MCF 10A (cell line): ENCODE data around the gene C21orf58. TPM values are rescaled to one million over a fixed set of nuclear protein-coding genes. Genes with fewer than 3 reads are reported as not detected.

ENCODE experiments used
- BruUV-seq: library from RNA; stranded (reverse); fragments of 400-500 nt; replicated peaks from 2 replicates; lab custom pipeline; 2021; lab: Mats Ljungman, UMichigan
- CTCF ChIA-PET: fragments of 300-600 bp; sonication (Branson Sonifier 250); formaldehyde crosslinking; extraction: SDS; loops from one replicate; lab custom pipeline; 2021; ENCODE audit warnings: antibody characterized with exemption, inconsistent platforms; lab: Yijun Ruan, JAX
- POLR2A ChIA-PET: fragments of 300-600, 350-650 bp; sonication (Branson Sonifier 250); formaldehyde crosslinking; extraction: SDS; loops from one replicate; lab custom pipeline; 2020; ENCODE audit warnings: antibody characterized with exemption, inconsistent platforms; lab: Yijun Ruan, JAX
- DNase-seq: peaks from one replicate; pipeline ENCODE4 v3.0.0-alpha.2; 2018; ENCODE audit not compliant: unreplicated experiment
- H3K27ac Mint-ChIP-seq: one replicate; pipeline ENCODE4 v1.8.0; 2022; ENCODE audit warnings: mild to moderate bottlenecking, low read depth, mixed read lengths; ENCODE audit not compliant: unreplicated experiment
- H3K27me3 Mint-ChIP-seq: one replicate; pipeline ENCODE4 v1.8.0; 2022; ENCODE audit warnings: mixed read lengths; ENCODE audit not compliant: insufficient read depth, unreplicated experiment
- H3K36me3 Mint-ChIP-seq: one replicate; pipeline ENCODE4 v1.8.0; 2022; ENCODE audit warnings: mild to moderate bottlenecking, moderate library complexity, mixed read lengths; ENCODE audit not compliant: insufficient read depth, unreplicated experiment
- H3K4me1 Mint-ChIP-seq: one replicate; pipeline ENCODE4 v1.8.0; 2022; ENCODE audit warnings: mixed read lengths; ENCODE audit not compliant: insufficient read depth, unreplicated experiment
- H3K4me3 Mint-ChIP-seq: one replicate; pipeline ENCODE4 v1.8.0; 2022; ENCODE audit warnings: mild to moderate bottlenecking, moderate library complexity, mixed read lengths; ENCODE audit not compliant: unreplicated experiment
- H3K9me3 Mint-ChIP-seq: one replicate; pipeline ENCODE4 v1.8.0; 2022; ENCODE audit warnings: mixed read lengths; ENCODE audit not compliant: unreplicated experiment
- CTCF ChIP-seq: fragments of 200-600 bp; IDR thresholded peaks from one replicate; pipeline ENCODE4 v1.8.0; 2022; ENCODE audit warnings: antibody characterized with exemption, mild to moderate bottlenecking; ENCODE audit not compliant: unreplicated experiment
- intact Hi-C: fragments of 100-400 bp; cut with micrococcal nuclease; formaldehyde crosslinking; loops from 2 replicates; pipeline ENCODE4 v1.14.1; 2022
- total RNA-seq: library from RNA; stranded (reverse); gene quantifications from 2 replicates; pipeline ENCODE4 v1.2.3, GENCODE V29; 2022

The C21orf58 gene
- total RNA-seq, 1 experiment from 2014 or later = 7.8 TPM

GRCh38 chr21:46327711-46328110, 4.0 kb upstream of the C21orf58 start:
- Mint-ChIP-seq H3K36me3 (peaks cover 57% of the 10 kb centered on the region), H3K9me3 (no peaks in the 10 kb centered on the region), H3K4me3 (no peak overlapping the region), H3K27me3 (no peaks in the 10 kb centered on the region), H3K4me1 (peaks cover 12% of the 10 kb centered on the region), H3K27ac (no peak overlapping the region)
- ChIA-PET CTCF (no interaction called here), POLR2A (no interaction called here)
- no peak for TF ChIP-seq CTCF
- BruUV-seq = no TSS peak
- no peak for DNase-seq
- intact Hi-C loops = no loop called here

GRCh38 chr21:46326110-46326703, 2.5 kb upstream of the C21orf58 start:
- H3K4me1 Mint-ChIP-seq = peaks cover 17% of the 10 kb centered on the region
- TSS peak; percentile 13 for BruUV-seq
- no peak for TF ChIP-seq CTCF
- CTCF ChIA-PET = interaction anchor here (0.5 to 1.6 kb wide), 9 partner anchors 9 to 280 kb away, joined by 3 to 9 read pairs (median 4); no protein-coding TSS in a partner anchor
- DNase-seq = no peak
- H3K27me3 Mint-ChIP-seq = no peaks in the 10 kb centered on the region
- peaks cover 43% of the 10 kb centered on the region for H3K36me3 Mint-ChIP-seq
- H3K27ac Mint-ChIP-seq = peak overlapping the region; percentile 72
- POLR2A ChIA-PET = interaction anchor here (0.6 to 2.0 kb wide), 12 partner anchors 14 to 311 kb away, joined by 3 to 20 read pairs (median 4); partner anchors contain the start of genes DIP2A, MCM3AP, PRMT2 and YBEY
- H3K9me3 Mint-ChIP-seq = no peaks in the 10 kb centered on the region
- H3K4me3 Mint-ChIP-seq = peak overlapping the region; percentile 86
- intact Hi-C loops = no loop called here

- peak overlapping the region; percentile 86 for H3K4me3 Mint-ChIP-seq
- BruUV-seq = no TSS peak
- CTCF ChIA-PET = interaction anchor here (0.5 to 1.6 kb wide), 9 partner anchors 10 to 201 kb away, joined by 3 to 11 read pairs (median 4); partner anchors contain the start of gene MCM3AP
- no peaks in the 10 kb centered on the region for H3K27me3 Mint-ChIP-seq
- TF ChIP-seq CTCF = peak; percentile 13
- intact Hi-C loops = loop anchor here (1.0 kb wide), 1 partner anchor 39 kb away; the partner anchor contains the start of gene YBEY
- no peaks in the 10 kb centered on the region for H3K9me3 Mint-ChIP-seq
- peaks cover 34% of the 10 kb centered on the region for H3K36me3 Mint-ChIP-seq
- H3K4me1 Mint-ChIP-seq = peaks cover 18% of the 10 kb centered on the region
- peak; percentile 52 for DNase-seq
- peak overlapping the region; percentile 72 for H3K27ac Mint-ChIP-seq
- POLR2A ChIA-PET = interaction anchor here (0.6 to 2.0 kb wide), 18 partner anchors 9 to 312 kb away, joined by 3 to 20 read pairs (median 4); partner anchors contain the start of genes DIP2A, LSS, MCM3AP and PRMT2
Measured at GRCh38 chr21:46325073-46325912, 1.6 kb upstream of the C21orf58 start.
